SW480 (cell line): ENCODE results near the gene ALDH1A2.
"Not testable (repeated sequence)": the region's sequence is repeated elsewhere in the genome, so short reads cannot be mapped to it uniquely, and the experiment has no call there.

Experiments used
- DNase-seq: peaks from one replicate; pipeline ENCODE4 v3.0.0-alpha.2; 2016; ENCODE audit warnings: low spot score

ALDH1A2 gene

GRCh38 chr15:58065445-58066041 is at the start of gene ALDH1A2:
Gene ALDH1A2 (minus strand): TSS chr15:58065711. CDS start chr15:58065650, 61 bp downstream.
- DNase-seq: no peak

GRCh38 chr15:58114812-58115211 is 49.3 kb upstream of the ALDH1A2 start:
- no peak for DNase-seq

- no peak for DNase-seq
These were observed 48.9 kb upstream of the ALDH1A2 start for GRCh38 chr15:58114388-58114787.

GRCh38 chr15:58113358-58113757 is 47.8 kb upstream of the ALDH1A2 start:
- not testable (repeated sequence) for DNase-seq

GRCh38 chr15:58111718-58112104 is 46.2 kb upstream of the ALDH1A2 start:
- no peak for DNase-seq

GRCh38 chr15:58110999-58111717 is 45.6 kb upstream of the ALDH1A2 start:
- no peak for DNase-seq

- no peak for DNase-seq
These were observed 43.9 kb upstream of the ALDH1A2 start for GRCh38 chr15:58109419-58109818.

GRCh38 chr15:58108117-58108516 is 42.6 kb upstream of the ALDH1A2 start:
- DNase-seq: no peak

GRCh38 chr15:58103482-58103881 is 38.0 kb upstream of the ALDH1A2 start:
- DNase-seq: no peak

GRCh38 chr15:58096529-58097084 is 31.1 kb upstream of the ALDH1A2 start:
- DNase-seq: no peak

GRCh38 chr15:58095415-58095814 is 29.9 kb upstream of the ALDH1A2 start:
- DNase-seq: no peak

- DNase-seq: no peak
These were observed 22.4 kb upstream of the ALDH1A2 start for GRCh38 chr15:58087871-58088270.

GRCh38 chr15:58086491-58086890 is 21.0 kb upstream of the ALDH1A2 start:
- no peak for DNase-seq

GRCh38 chr15:58083526-58083925 is 18.0 kb upstream of the ALDH1A2 start:
- DNase-seq: no peak

- no peak for DNase-seq
These were observed 16.4 kb upstream of the ALDH1A2 start for GRCh38 chr15:58081891-58082290.

GRCh38 chr15:58081456-58081855 is 15.9 kb upstream of the ALDH1A2 start:
- no peak for DNase-seq

GRCh38 chr15:58080959-58081358 is 15.4 kb upstream of the ALDH1A2 start:
- not testable (repeated sequence) for DNase-seq

GRCh38 chr15:58080398-58080797 is 14.9 kb upstream of the ALDH1A2 start:
- DNase-seq: no peak

GRCh38 chr15:58078591-58078990 is 13.1 kb upstream of the ALDH1A2 start:
- DNase-seq: no peak

GRCh38 chr15:58077427-58077826 is 11.9 kb upstream of the ALDH1A2 start:
- DNase-seq: peak; percentile 31

GRCh38 chr15:58074452-58074851 is 8.9 kb upstream of the ALDH1A2 start:
- DNase-seq: no peak

- DNase-seq: peak; percentile 35
These were observed 5.4 kb upstream of the ALDH1A2 start for GRCh38 chr15:58070801-58071418.

- no peak for DNase-seq
These were observed 3.5 kb upstream of the ALDH1A2 start for GRCh38 chr15:58069008-58069407.
